Mucosa of gallbladder (tissue), 1 donor: Measurements from ENCODE around the gene PPFIA3. TPM values are rescaled to one million over a fixed set of nuclear protein-coding genes. Genes with fewer than 3 reads are reported as not detected.
"Not testable (repeated sequence)": the region's sequence is repeated elsewhere in the genome, so short reads cannot be mapped to it uniquely, and the experiment has no call there.

Experiments
- DNase-seq: peaks from one replicate; pipeline ENCODE4 v3.0.0-alpha.2; 2020; ENCODE audit warnings: low spot score
- total RNA-seq: library from RNA; stranded (reverse); gene quantifications from one replicate; pipeline ENCODE4 v1.2.1, GENCODE V29; 2021
- donor health status: DM: no; HTN: no; CAD: no.

The PPFIA3 gene
- total RNA-seq, 1 donor from 2014 or later, result 9.7 TPM

DNA sequence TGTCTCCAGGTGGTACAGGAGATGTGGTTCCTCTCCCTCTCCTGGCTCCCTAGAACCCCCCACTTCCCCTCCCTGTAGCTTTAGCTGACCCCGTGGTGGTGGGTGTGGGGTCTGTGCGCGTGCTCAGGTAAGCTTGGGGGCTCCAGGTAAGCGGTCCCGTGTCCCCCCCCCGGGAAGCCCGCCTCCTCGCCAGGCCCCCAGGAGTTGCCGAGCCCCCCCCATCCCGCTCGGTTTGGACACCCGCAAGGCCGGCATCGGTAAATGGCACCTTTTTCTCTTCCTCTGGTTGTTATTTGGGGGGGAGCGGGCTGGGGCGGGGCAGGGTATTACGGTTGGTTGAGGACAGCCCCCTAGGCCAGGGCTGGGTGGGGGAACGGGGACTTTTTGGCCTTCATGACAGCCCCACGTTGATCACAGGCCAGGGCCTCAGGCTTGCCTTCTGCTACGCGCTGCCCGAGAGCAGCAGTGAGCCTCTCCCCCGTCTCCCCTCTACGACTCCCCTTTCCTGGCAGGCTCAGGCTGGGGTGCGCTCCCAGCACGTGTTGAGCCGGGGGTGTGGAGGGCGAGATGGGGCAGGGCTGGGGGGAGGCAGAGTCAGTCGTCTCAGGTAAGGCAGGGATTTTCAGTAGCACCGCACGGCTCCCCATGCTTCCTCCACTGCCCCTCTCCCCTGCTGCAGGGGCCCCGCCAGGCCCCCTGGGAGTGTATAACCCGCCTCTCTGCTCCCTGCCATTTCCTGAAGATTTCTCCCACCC is 15.8 kb upstream of the PPFIA3 start:
- no peak for DNase-seq

DNA sequence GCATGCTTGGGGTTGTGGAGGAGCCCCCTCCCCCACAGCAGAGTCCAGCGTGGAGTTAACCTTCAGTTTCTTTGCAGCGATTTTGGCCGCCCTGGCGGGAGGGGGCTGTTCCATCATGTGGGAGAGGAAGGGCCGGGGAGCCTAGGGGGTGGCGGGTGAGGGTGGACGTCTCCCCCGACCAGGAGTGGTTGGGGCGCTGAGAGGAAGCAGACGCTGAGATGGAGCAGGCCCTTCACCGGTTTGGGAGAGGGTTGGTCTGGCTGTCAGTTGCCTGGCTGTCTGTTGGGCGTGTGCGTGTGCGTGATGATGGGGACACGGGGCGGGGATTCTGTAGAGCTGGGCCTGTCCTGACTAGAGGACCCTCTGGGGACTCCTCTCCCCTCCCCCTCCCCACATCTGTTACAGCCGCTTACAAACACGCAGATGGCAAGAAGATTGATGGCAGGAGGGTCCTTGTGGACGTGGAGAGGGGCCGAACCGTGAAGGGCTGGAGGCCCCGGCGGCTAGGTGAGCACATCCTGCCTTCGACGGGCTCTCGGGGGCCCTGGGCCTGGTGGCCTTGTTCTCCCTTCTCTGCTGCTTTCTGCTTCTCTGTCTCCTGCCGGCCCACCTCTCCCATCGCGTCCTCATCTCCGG is 15.0 kb upstream of the PPFIA3 start:
- DNase-seq, result no peak

DNA sequence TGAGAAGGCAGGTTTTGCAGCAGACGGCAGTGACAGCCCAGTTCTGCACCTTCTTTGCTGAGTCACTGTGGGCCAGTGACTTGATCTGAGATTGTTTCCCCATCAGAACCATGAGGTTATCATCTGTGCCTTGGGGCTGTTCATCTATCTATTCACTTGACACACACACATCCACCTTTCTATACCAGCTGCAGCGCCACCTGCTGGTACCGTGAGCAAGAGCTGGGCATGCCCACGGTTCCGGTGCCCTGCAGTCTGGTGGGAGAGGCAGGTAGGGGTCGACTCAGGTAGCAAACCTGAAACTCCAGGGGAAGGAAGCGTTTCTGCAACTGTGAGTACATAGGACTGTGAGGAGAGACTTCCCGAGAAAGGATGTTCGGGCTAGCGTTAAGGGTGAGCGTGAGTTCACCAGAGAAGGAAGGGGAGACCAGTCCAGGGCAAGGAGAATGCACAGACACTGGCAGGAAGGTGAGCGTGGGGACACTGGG is 12.7 kb upstream of the PPFIA3 start:
- DNase-seq, result no peak

DNA sequence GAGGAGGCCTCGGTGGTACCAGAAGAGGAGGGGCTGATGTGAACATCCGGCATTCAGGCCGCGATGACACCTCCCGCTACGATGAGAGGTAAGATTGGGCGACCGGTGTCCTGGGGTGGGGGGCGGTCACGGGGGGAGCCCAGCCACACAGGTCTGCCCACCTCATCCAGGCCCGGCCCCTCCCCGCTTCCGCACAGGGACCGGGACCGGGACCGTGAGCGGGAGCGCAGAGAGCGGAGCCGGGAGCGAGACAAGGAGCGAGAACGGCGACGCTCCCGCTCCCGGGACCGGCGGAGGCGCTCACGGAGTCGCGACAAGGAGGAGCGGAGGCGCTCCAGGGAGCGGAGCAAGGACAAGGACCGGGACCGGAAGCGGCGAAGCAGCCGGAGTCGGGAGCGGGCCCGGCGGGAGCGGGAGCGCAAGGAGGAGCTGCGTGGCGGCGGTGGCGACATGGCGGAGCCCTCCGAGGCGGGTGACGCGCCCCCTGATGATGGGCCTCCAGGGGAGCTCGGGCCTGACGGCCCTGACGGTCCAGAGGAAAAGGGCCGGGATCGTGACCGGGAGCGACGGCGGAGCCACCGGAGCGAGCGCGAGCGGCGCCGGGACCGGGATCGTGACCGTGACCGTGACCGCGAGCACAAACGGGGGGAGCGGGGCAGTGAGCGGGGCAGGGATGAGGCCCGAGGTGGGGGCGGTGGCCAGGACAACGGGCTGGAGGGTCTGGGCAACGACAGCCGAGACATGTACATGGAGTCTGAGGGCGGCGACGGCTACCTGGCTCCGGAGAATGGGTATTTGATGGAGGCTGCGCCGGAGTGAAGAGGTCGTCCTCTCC is 11.5 kb upstream of the PPFIA3 start:
- DNase-seq, result no peak

DNA sequence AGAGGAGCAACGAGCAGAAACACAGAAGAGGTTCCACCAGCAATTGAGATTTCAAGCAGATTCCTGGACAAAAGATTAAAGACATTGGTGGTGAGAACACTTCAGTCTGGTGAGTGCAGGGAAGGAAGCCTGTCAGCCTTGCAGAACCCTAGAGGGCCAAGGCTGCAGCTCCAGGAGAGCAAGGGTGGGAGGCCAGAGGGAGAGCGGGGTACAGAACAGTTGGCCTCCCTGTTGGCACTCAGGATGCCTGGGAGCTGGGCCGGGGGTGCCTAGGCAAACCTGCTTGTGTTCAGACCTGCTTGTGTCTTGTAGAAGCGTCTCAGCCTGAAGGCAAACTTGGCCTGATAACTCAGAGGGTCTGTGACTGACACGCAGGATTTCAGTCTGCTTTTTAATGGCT is 10.3 kb upstream of the PPFIA3 start:
- no peak for DNase-seq

DNA sequence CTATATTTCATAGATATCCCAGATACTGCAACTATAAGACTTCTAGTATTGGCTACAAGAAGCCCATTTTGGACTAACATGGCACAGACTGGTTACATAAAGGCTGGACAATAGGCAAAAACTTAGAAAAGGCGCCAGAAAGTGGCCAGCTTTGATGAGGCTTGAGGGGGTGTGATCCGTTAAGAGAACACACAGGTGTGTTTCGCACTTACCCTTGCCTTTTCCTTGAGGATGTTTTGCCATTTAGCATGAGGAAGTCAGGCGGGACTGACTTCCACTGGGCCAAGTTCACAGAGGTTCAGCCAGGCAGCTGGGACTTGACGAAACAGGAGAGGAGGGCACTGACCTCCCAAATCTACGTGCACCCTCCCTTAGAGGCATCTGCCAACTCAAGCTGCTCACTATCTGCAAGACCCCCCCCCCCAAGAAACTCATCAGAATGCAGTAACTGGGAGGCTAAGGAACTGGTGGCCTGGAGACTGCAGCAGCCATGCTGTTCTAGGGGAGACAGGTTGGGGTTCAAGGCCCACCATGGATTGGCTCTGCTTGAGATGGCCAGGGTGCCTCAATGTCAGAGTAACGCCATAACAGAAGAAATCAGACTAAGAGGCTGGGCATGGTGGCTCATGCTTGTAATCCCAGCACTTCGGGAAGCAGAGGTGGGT is 9.6 kb upstream of the PPFIA3 start:
- DNase-seq, result no peak

DNA sequence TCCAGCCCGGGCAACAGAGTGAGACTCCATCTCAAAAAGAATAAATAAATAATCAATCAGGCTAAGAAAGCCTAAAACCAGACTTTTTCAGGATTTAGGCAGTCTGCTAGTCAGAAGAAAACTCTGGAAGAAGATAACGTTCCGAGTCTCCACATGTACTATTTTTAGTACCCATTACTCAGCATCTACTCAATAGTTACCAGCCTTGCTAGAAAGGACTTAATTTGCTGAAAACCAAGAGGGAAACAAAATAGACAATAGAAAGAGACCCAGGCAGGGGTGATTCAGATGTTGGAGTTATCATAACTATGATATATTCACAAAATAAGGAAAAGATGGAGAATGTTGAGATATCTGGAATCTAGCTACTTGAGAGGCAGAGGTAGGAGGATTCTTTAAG is 8.8 kb upstream of the PPFIA3 start:
- DNase-seq, result no peak

DNA sequence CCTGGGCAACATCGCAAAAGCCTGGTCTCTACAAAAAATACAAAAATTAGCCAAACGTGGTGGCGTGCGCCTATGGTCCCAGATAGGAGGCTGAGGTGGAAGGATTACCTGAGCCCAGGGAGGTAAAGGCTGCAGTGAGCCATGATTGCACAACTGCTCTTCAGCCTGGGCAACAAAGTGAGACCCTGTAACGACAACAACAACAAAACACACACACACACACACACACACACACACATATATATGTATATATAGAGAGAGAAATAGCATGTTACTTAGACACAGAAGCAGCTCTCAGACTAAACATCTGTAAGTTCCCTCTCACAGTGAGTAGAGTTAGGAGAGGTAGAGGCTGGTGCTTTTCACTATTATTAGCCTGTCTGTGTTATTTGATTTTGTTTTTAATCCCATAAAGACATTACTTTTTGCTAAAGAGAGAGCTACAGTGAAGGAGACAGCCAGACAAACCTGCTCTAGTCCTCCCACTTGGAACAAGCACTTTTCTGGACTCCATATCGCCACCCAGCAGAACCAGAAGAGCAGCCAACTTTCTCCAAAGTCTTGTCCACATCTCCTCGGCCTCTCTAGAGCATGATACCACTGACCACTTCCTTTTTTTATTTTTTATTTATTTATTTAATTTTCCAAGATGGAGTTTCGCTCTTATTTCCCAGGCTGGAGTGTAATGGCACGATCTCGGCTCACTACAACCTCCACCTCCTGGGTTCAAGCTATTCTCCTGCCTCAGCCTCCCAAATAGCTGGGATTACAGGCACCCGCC is 7.9 kb upstream of the PPFIA3 start:
- DNase-seq, result no peak

DNA sequence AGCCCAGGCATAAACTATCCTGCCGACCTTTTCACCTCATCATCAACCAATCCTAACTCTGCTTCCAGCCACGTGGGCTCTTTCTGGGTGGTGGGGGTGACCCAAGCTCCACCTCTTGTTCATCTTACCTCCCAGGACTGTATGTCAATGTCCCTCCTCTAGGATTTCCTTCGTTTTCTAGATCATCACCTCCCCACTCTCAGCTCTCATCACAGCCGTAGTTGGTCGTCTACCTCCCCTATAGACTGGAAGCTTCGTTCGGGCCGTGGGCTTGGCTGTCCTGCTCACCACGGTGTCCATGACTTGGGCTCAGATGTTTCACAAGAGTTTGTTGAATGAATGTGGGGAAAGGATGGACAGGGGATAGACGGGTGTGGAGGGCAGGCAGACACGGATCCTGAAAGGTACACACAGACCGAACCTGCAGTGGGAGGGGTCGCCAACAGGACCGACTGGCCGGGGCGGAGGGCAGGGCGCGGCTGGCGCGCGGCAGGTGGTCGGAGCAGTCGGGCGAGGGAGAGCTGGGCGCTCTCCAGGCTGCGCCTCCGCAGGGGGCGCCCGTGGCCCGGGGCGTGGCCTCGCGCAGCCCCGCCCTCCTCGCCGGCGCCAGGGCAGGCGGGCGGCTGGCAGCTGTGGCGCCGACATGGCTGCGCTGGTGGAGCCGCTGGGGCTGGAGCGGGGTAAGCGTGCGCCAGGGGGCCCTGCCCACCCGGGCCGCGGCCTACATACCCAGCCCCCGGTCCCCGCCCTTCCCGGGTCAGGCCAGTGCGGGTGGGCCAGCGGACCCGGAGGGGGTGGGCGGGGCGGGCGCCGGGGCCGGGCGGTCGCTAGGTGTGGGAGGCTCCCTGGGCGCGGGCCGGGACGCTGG is 5.3 kb upstream of the PPFIA3 start, which contains the start of gene LIN7B:
LIN7B (plus strand) TSS at position 609 of the 868 bp plus-strand sequence; CDS start at position 644, 35 bp downstream.
- DNase-seq, result peak; percentile 53

DNA sequence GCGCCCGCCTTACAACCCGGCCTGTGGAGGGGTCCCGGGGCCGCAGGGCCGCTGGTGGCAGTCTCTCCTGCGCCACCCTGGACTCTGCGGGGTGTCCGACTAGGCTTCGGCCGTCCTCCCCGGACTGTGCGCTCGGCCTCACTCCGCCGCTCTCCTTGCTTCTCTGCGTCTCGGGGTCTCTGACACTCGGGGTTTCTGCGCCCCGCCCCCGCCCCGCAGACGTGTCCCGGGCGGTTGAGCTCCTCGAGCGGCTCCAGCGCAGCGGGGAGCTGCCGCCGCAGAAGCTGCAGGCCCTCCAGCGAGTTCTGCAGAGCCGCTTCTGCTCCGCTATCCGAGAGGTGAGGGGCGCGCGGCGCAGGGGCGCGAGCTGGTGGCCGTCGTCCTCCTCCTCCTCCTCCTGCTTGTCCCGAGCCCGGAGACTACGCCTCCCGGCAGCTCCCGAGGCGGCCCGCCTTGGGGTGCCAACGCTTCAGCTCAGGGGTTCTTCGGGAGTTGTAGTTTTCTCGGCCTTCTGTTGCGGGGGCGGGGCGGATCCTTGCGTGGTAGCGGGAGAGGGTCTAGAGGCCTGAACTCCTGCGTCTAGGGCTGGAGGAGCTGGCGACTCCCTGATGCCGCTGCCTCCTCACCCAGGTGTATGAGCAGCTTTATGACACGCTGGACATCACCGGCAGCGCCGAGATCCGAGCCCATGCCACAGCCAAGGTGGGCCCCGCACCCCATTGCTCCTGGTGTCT is 4.5 kb upstream of the PPFIA3 start:
- DNase-seq, result peak; percentile 40

DNA sequence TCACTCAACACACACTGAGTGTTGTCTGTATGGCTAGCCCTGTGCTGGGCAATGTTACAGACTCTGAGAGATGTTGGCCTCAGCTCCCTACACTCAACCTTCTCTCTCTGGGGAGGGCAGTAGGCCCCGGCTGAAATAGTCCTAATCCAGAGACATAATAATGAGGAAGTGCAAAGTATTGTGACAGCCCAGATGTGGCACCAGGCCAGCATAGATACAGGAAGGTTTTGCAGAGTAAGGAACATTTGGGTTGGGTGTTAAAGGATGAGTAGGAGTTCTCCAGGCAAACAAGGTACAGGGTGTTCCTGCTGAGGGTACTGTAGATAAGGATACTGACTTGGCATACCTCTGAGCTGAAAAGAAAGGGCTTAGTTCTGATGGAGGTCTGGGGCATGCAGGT is 2.8 kb upstream of the PPFIA3 start:
- DNase-seq, result no peak

DNA sequence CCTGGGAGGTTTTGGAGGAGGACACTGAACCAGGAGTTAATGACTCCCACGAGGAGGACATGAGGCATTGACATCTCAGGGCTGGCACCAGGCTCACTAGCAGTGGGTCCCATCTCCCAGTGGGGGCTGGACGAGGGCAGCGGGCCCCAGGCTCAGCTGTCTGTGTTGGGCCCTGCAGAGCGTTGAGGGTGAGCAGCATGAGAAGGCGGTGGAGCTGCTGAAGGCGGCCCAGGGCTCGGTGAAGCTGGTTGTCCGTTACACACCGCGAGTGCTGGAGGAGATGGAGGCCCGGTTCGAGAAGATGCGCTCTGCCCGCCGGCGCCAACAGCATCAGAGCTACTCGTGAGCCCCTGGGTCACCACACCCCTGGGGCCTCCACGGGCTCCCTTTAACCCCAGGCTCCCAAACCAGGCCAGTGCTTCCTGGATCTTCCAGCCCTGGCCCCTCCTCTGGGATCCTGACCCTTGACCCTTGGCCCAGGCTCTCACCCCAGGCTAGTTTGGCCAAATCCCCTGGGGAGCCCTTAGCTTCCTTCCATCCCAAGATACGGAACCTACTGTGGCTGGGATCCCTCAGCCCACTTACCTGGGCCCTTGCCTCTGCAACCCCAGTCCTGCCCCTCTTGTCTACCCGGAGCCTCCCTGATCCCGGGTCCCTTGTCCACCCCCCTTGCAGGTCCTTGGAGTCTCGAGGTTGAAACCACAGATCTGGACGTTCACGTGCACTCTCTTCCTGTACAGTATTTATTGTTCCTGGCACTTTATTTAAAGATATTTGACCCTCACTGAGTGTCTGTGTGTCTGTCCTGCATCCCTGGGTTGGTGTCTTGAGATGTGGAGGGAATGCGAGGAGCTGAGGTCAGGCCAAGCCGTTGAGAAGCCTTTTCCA is 1.4 kb upstream of the PPFIA3 start:
- DNase-seq, result no peak

DNA sequence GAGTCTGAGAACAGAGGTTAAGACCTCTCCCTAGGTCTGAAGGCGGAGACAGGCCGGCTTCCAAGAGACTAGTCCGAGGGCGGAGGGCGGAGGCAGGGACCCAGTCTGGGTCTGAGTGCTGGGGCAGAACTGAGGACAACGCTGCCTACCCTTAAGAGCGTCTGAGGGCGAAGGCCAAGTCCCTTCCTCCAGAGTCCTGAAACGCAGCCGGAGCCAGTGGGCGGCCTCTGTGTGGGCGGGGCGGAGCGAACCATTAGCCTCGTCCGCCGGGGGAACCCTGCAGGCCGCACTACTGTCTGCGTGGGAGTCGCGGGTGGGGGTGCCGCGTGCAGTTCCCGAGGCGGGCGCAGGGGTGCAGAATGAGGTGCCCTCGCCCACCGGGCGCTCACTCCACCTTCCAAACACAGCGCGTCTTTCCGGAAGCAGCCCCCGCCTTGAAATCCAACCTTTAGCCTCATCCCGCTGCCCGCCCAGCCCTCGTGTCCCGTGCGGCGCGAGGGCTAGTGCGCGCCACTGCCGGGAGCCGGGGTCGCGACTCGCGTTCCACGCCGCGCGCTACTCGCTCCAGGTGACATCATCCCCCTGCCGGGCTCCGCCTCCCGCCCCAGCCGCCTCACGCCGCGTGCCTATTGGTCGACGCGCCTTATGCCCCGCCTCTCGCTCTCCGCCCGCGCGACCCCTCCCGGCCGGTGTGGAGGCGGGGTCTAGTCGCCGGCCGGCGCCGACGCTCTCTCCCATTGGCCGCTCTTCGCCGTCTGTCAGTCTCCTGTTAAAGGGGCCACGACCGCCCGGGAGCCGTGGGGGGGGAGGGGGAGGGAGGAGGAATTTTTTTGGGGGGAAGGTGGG is 556 bp upstream of the PPFIA3 start, which contains the start of gene C19orf73:
C19orf73 (minus strand) TSS at position 579 of the 846 bp plus-strand sequence; CDS start at position 458, 121 bp downstream.
- peak; percentile 95 for DNase-seq

DNA sequence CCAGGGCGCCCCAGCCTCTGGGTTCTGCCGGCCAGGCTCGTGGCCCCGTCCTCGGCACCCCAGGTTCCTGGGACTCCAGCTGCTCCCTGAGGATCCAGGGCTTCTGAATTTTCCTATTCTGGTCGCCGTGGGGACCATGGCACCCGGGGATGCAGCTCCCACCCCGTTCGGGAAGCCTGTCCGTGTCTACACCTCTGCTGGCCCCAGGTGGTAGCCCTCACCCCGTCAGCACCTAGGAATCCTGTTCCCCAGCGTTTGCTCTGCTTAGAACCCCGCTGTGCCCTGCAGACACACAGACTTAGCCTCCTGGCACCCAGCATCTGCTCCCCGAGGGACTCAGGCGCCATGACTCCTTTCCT is 960 bp downstream of the PPFIA3 start:
- DNase-seq, result no peak

DNA sequence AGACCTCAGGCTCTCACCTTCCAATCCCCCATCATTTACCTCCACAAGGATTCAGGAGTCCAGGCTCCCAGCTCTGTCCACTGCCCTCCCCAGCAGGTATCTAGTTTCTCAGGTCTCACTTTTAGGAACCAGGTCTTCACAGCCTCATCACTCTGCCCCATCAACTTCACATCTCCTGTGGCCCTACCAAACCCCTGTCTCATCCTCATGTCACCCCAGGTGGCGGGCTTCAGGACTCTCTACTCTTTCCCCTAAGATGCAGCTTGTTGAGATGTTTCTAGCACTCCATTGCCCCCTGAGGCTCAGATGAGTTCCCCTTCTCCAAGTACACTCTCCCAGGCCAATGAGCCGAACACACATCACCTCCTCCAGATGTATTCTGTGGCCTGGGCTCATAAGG is 1.5 kb downstream of the PPFIA3 start:
- no peak for DNase-seq

DNA sequence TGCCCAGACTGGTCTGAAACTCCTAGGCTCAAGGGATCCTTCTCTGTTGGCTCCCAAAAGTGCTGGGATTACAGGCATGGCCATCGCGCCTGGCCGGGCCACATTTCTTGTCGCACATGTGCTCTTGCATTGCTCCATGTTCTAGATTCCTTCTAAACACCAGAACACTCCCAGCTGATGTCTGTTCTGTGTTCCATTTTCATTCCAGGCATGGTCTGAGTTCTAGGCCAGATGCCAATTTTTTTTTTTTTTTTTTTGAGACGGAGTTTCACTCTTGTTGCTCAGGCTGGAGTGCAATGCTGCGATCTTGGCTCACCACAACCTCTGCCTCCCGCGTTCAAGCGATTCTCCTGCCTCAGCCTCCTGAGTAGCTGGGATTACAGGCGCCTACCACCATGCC is 2.5 kb downstream of the PPFIA3 start:
- not testable (repeated sequence) for DNase-seq

DNA sequence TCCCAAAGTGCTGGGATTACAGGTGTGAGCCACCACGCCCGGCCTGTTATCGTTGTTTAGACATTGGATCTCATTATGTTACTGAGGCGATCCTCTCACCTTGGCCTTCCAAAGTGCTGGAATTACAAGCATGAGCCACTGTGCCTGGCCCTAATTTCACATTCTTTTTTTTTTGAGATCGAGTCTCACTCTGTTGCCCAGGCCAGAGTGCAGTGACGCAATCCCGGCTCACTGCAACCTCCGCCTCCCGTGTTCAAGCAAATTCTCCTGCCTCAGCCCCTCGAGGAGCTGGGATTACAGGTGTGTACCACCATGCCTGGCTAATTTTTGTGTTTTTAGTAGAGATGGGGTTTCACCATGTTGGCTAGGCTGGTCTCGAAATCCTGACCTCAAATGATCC is 3.9 kb downstream of the PPFIA3 start:
- not testable (repeated sequence) for DNase-seq
